HepG2 (cell line): ENCODE measurements around the gene GTF2F2. TPM values are rescaled to one million over a fixed set of nuclear protein-coding genes. Genes with fewer than 3 reads are reported as not detected.

Source experiments
- ATAC-seq: fragments of 200-7000 bp; cut with Tn5 transposase; 3 replicates; pipeline ENCODE4 v1.9.1; 2020; ENCODE audit warnings: mild to moderate bottlenecking, moderate library complexity
- BruUV-seq: library from RNA; stranded (reverse); fragments of 400-500 nt; replicated peaks from 2 replicates; lab custom pipeline; 2021; lab: Mats Ljungman, UMichigan
- CTCF ChIA-PET: fragments of 300-600 bp; formaldehyde crosslinking; extraction: SDS; loops from one replicate; lab custom pipeline; 2021; ENCODE audit warnings: low total read pairs, inconsistent platforms, low intra/inter-chr PET ratio; lab: Yijun Ruan, JAX
- POLR2A ChIA-PET: fragments of 350-600 bp; sonication (Branson Sonifier 250); formaldehyde crosslinking; loops from one replicate; lab custom pipeline; 2020; ENCODE audit warnings: antibody characterized with exemption, inconsistent platforms; lab: Yijun Ruan, JAX
- DNase-seq: peaks from one replicate; pipeline ENCODE4 v3.0.0-alpha.2; 2015; ENCODE audit warnings: low spot score
- FAIRE-seq: peaks from 3 replicates; lab custom pipeline; 2011; peaks lifted over from hg19 to GRCh38; lab: Jason Lieb, UNC
- H2AFZ ChIP-seq: one replicate; pipeline ENCODE4 v1.6.1; 2011; ENCODE audit warnings: low read length, inconsistent platforms
- H3K27ac ChIP-seq: fragments of 300-600 bp; 3 replicates; pipeline ENCODE4 v1.8.0; 2011; ENCODE audit warnings: mixed run types, mild to moderate bottlenecking, mixed read lengths, low read length, inconsistent platforms; ENCODE audit not compliant: insufficient read depth; ENCODE audit errors: extremely low read length
- H3K27me3 ChIP-seq, 2 experiments: fragments of 200-600 bp in 1 of 2; 2 replicates in 1 of 2; 3 replicates in 1 of 2; pipeline versions ENCODE4 v1.6.0 to v1.8.0; 2011; ENCODE audit warnings: low read length in 2 of 2, mild to moderate bottlenecking in 2 of 2, moderate library complexity in 2 of 2, inconsistent platforms in 1 of 2; ENCODE audit not compliant: insufficient read depth in 2 of 2, control insufficient read depth in 1 of 2
- H3K36me3 ChIP-seq, 2 experiments: fragments of 200-600 bp in 1 of 2; replicated peaks in 1 of 2; 2 replicates in 1 of 2; 3 replicates in 1 of 2; pipeline versions ENCODE4 v1.5.1 to v1.8.0; 2011; ENCODE audit warnings: low read length in 2 of 2, inconsistent platforms in 1 of 2; ENCODE audit not compliant: insufficient read depth in 2 of 2, control insufficient read depth in 1 of 2
- H3K4me1 ChIP-seq: 2 replicates; pipeline ENCODE4 v1.5.1; 2012; ENCODE audit warnings: low read length, inconsistent platforms; ENCODE audit not compliant: insufficient read depth
- H3K4me2 ChIP-seq: 2 replicates; pipeline ENCODE4 v1.6.0; 2011; ENCODE audit warnings: low read depth, low read length, inconsistent platforms
- H3K4me3 ChIP-seq, 3 experiments: fragments of 200-600 bp in 1 of 3; sonication (generic), shearing (Covaris generic) in 1 of 3; replicated peaks in 1 of 3; 2 replicates each; pipeline ENCODE4 v1.5.1; 2011 to 2016; ENCODE audit warnings: low read length in 3 of 3, inconsistent platforms in 2 of 3, low read depth in 2 of 3, mild to moderate bottlenecking in 2 of 3, control low read depth in 1 of 3, mixed read lengths in 1 of 3; ENCODE audit not compliant: insufficient read depth in 1 of 3
- H3K79me2 ChIP-seq: one replicate; pipeline ENCODE4 v1.6.1; 2011; ENCODE audit warnings: low read length, inconsistent platforms; ENCODE audit not compliant: insufficient read depth
- H3K9ac ChIP-seq: 2 replicates; pipeline ENCODE4 v1.6.0; 2011; ENCODE audit warnings: mild to moderate bottlenecking, low read depth, low read length, inconsistent platforms; ENCODE audit not compliant: insufficient read depth
- H3K9me3 ChIP-seq: 2 replicates; pipeline ENCODE4 v1.5.1; 2012; ENCODE audit warnings: mild to moderate bottlenecking, low read length
- H4K20me1 ChIP-seq: 2 replicates; pipeline ENCODE4 v1.6.0; 2011; ENCODE audit warnings: inconsistent platforms, mild to moderate bottlenecking, low read length, moderate library complexity; ENCODE audit not compliant: insufficient read depth
- DNMT3B ChIP-seq: conservative IDR thresholded peaks from 2 replicates; pipeline ENCODE4 v1.6.1; 2016; ENCODE audit warnings: missing biosample characterization, control low read depth
- GPN1 ChIP-seq: sonication (generic); formaldehyde crosslinking; IDR thresholded peaks from 2 replicates; pipeline ENCODE4 v1.5.1; 2020; ENCODE audit warnings: missing genetic modification reagents, borderline replicate concordance
- GTF3A ChIP-seq: sonication (generic); formaldehyde crosslinking; conservative IDR thresholded peaks from 2 replicates; pipeline ENCODE4 v1.4.0; 2020; ENCODE audit warnings: mild to moderate bottlenecking, missing genetic modification reagents
- ZNF605 ChIP-seq: sonication (generic); formaldehyde crosslinking; IDR thresholded peaks from 2 replicates; pipeline ENCODE4 v1.8.0; 2022; ENCODE audit warnings: mild to moderate bottlenecking, missing genetic modification reagents
- ZNF784 ChIP-seq: sonication (generic); formaldehyde crosslinking; IDR thresholded peaks from 2 replicates; pipeline ENCODE4 v1.5.1; 2020; ENCODE audit warnings: missing genetic modification reagents, mild to moderate bottlenecking, borderline replicate concordance
- WGBS: methylation state at CpG from one replicate; pipeline ENCODE4 v1.1.6; 2017; ENCODE audit warnings: low lambda C conversion rate; 5-methylcytosine and 5-hydroxymethylcytosine counted together
- in situ Hi-C: cut with HindIII; loops from 2 replicates; pipeline ENCODE4 v1.10.0; 2017; ENCODE audit warnings: low pct_unique_long_range_greater_than_20kb; ENCODE audit not compliant: extremely low pct_ligation_motif_present
- intact Hi-C: fragments of 100-400 bp; cut with micrococcal nuclease; formaldehyde crosslinking; loops from one replicate; pipeline ENCODE4 v1.10.0; 2022; ENCODE audit not compliant: unreplicated experiment
- polyA plus RNA-seq, 8 experiments: library from polyadenylated mRNA; depleted of rRNA in 3 of 8; stranded (reverse) in 7 of 8; unstranded in 1 of 8; fragments of >200 nt; fragmentation: Illumina TruSeq in 4 of 8; extraction: Trizol in 4 of 8; gene quantifications; 2 replicates each; pipeline versions ENCODE4 v1.2.1 to v1.2.3, GENCODE V29; 2011 to 2016; ENCODE audit warnings: low read depth in 4 of 8, missing spikeins in 1 of 8, mixed read lengths in 1 of 8; ENCODE audit not compliant: insufficient read depth in 1 of 8
- total RNA-seq, 5 experiments: library from RNA; depleted of rRNA; stranded (reverse); fragments of >200 nt; fragmentation: Illumina TruSeq; extraction: Trizol; gene quantifications; 2 replicates each; pipeline ENCODE4 v1.2.3, GENCODE V29; 2016; ENCODE audit warnings: low read depth in 1 of 5

GTF2F2 gene
- total and polyA plus RNA-seq, 2 of the 13 experiments (the other 11 are each of a cell fraction or from before 2014, with no cell fraction given): 10.6 to 32.8 TPM

- TF ChIP-seq GTF3A: no peak
- TF ChIP-seq ZNF605 (CRISPR knock-in tag): no peak
- TF ChIP-seq GPN1 (CRISPR knock-in tag): no peak
Observed at GRCh38 chr13:45109102-45109720, 11.1 kb upstream of the GTF2F2 start (continued).

- POLR2A ChIA-PET: interaction anchor here (0.7 kb wide), 1 partner anchor 12 kb away, joined by 3 read pairs; no protein-coding TSS in a partner anchor
- ATAC-seq (no peak), FAIRE-seq (no peak), DNase-seq (no peak)
- Histone ChIP-seq H3K9ac (no peak overlapping the region), H3K4me3 (no peak overlapping the region), H3K27me3 (no peaks in the 10 kb centered on the region), H3K4me2 (peak overlapping the region; percentile 29; the same call in 1 of the 2 replicates), H3K79me2 (no peaks in the 10 kb centered on the region), H3K4me1 (peaks cover 4% of the 10 kb centered on the region), H2AFZ (no peak overlapping the region), H4K20me1 (no peaks in the 10 kb centered on the region), H3K36me3 (no peaks in the 10 kb centered on the region), H3K27ac (no peak overlapping the region), H3K9me3 (no peaks in the 10 kb centered on the region)
- intact Hi-C loops: no loop called here
- CTCF ChIA-PET: no interaction called here
- BruUV-seq: no TSS peak
- WGBS: 10% methylated on average over 4 of the region's 4 CpGs
- no peak for TF ChIP-seq DNMT3B (CRISPR knock-in tag)
- no peak for TF ChIP-seq ZNF784 (CRISPR knock-in tag)
- in situ Hi-C loops: no loop called here
Observed at GRCh38 chr13:45113233-45114224, 6.8 kb upstream of the GTF2F2 start.
